NB4 (cell line): ENCODE measurements around the gene BAHD1.

Source experiments
- DNase-seq: peaks from one replicate; pipeline ENCODE4 v3.0.0; 2010; ENCODE audit warnings: low read depth
- H3K4me3 ChIP-seq: one replicate; pipeline ENCODE4 v1.5.1; 2011; ENCODE audit warnings: mild to moderate bottlenecking, low read depth, low read length, moderate library complexity
- CTCF ChIP-seq: IDR thresholded peaks from one replicate; pipeline ENCODE4 v1.5.1; 2012; ENCODE audit warnings: low read depth, low read length
- MAX ChIP-seq: IDR thresholded peaks from 2 replicates; pipeline ENCODE4 v1.6.1; 2011; ENCODE audit warnings: low read depth, low read length
- MYC ChIP-seq: IDR thresholded peaks from 2 replicates; pipeline ENCODE4 v1.6.1; 2011; ENCODE audit warnings: low read depth, low read length
- POLR2A ChIP-seq: IDR thresholded peaks from 2 replicates; pipeline ENCODE4 v1.6.1; 2011; ENCODE audit warnings: mild to moderate bottlenecking; ENCODE audit not compliant: insufficient read length; ENCODE audit errors: extremely low read depth

BAHD1 gene

GRCh38 chr15:40399370-40399769 lies 41.4 kb upstream of the BAHD1 start:
- H3K4me3 ChIP-seq, result no peak overlapping the region
- DNase-seq, result no peak
- TF ChIP-seq POLR2A (no peak), MYC (no peak), CTCF (no peak), MAX (no peak)

- peak within 1 kb of the TSS; percentile 79 for H3K4me3 ChIP-seq
- TF ChIP-seq POLR2A (peak; percentile 97), MAX (peak; percentile 71), CTCF (no peak), MYC (peak; percentile 79; the same call in 1 of the 2 replicates)
- peak; percentile 97 for DNase-seq
Observed at GRCh38 chr15:40405501-40406381, 35.0 kb upstream of the BAHD1 start, which contains the start of gene IVD. Gene IVD, plus strand, starts transcription at chr15:40405795. Its CDS starts 33 bp downstream, at chr15:40405828.

GRCh38 chr15:40407330-40407990 lies 33.3 kb upstream of the BAHD1 start:
- DNase-seq, result peak; percentile 28
- H3K4me3 ChIP-seq, result peak overlapping the region; percentile 23
- TF ChIP-seq POLR2A, result no peak
- no peak for TF ChIP-seq MYC

- no peak overlapping the region for H3K4me3 ChIP-seq
- TF ChIP-seq CTCF (no peak), MYC (no peak), POLR2A (no peak), MAX (no peak)
Observed at GRCh38 chr15:40409366-40409765, 31.4 kb upstream of the BAHD1 start.

GRCh38 chr15:40410476-40410875 lies 30.3 kb upstream of the BAHD1 start:
- no peak for TF ChIP-seq POLR2A
- TF ChIP-seq MAX, result no peak
- DNase-seq, result no peak
- no peak overlapping the region for H3K4me3 ChIP-seq

More at GRCh38 chr15:40409366-40409765, 31.4 kb upstream of the BAHD1 start:
- DNase-seq, result no peak

GRCh38 chr15:40412095-40412759 lies 28.5 kb upstream of the BAHD1 start:
- DNase-seq, result no peak
- no peak overlapping the region for H3K4me3 ChIP-seq
- TF ChIP-seq MAX (no peak), POLR2A (no peak), MYC (no peak), CTCF (no peak)
